Testis (tissue), 3 donors: ENCODE results near the gene GNPDA1. TPM values are rescaled to one million over a fixed set of nuclear protein-coding genes. Genes with fewer than 3 reads are reported as not detected.

Experiments
- DNase-seq: peaks from one replicate; pipeline ENCODE4 v3.0.0-alpha.2; 2019
- H3K27ac ChIP-seq, 2 donors: fragments of 200-600 bp; sonication (generic); one replicate each; pipeline ENCODE4 v1.5.1; 2019
- H3K27me3 ChIP-seq: fragments of 200-600 bp; sonication (generic); one replicate; pipeline ENCODE4 v1.5.1; 2019
- H3K36me3 ChIP-seq: fragments of 200-600 bp; sonication (generic); one replicate; pipeline ENCODE4 v1.5.1; 2017; ENCODE audit warnings: low read depth; ENCODE audit errors: missing control alignments
- H3K4me1 ChIP-seq: fragments of 200-600 bp; sonication (generic); one replicate; pipeline ENCODE4 v1.5.1; 2019
- H3K4me3 ChIP-seq, 2 donors: fragments of 200-600 bp; sonication (generic); one replicate each; pipeline ENCODE4 v1.5.1; 2017 to 2019
- H3K9me3 ChIP-seq: fragments of 200-600 bp; sonication (generic); one replicate; pipeline ENCODE4 v1.5.1; 2017
- POLR2A ChIP-seq: fragments of 450-650 bp; IDR thresholded peaks from one replicate; pipeline ENCODE4 v1.6.1; 2017; ENCODE audit warnings: antibody characterized with exemption, mild to moderate bottlenecking, moderate library complexity
- WGBS, 2 donors: methylation state at CpG; one replicate each; pipeline ENCODE4 v1.1.5; 2018; 5-methylcytosine and 5-hydroxymethylcytosine counted together
- intact Hi-C: fragments of 100-400 bp; cut with DNase I; formaldehyde crosslinking; loops from one replicate; pipeline ENCODE4 v1.15.1; 2023; ENCODE audit warnings: low total_unique reads
- polyA plus RNA-seq: library from polyadenylated mRNA; stranded (reverse); fragments of 350-450 nt; fragmentation: Illumina TruSeq; extraction: RNeasy Lipid Tissue Mini Kit (QIAGEN cat#74804); gene quantifications from one replicate; pipeline ENCODE4 v1.2.3, GENCODE V29; 2014; ENCODE audit warnings: low read depth, low replicate concordance; ENCODE audit not compliant: insufficient read depth
- total RNA-seq, 2 donors: library from RNA; depleted of rRNA; stranded (reverse); fragments of >200 nt; gene quantifications; one replicate each; pipeline ENCODE4 v1.2.3, GENCODE V29; 2016
- TF ChIP-seq, protein P1 (sequence below), 3 experiments: fragments of 450-650 bp in 2 of 3; fragments of 200-600 bp in 1 of 3; sonication (generic) in 1 of 3; IDR thresholded peaks; one replicate each; pipeline ENCODE4 v1.5.1; 2016 to 2019; ENCODE audit warnings: antibody characterized with exemption in 3 of 3, mild to moderate bottlenecking in 2 of 3, moderate library complexity in 1 of 3

GNPDA1 gene
- total and polyA plus RNA-seq, 3 donors from 2014 or later: 32.9 to 53.4 (median 49.4) TPM

DNA sequence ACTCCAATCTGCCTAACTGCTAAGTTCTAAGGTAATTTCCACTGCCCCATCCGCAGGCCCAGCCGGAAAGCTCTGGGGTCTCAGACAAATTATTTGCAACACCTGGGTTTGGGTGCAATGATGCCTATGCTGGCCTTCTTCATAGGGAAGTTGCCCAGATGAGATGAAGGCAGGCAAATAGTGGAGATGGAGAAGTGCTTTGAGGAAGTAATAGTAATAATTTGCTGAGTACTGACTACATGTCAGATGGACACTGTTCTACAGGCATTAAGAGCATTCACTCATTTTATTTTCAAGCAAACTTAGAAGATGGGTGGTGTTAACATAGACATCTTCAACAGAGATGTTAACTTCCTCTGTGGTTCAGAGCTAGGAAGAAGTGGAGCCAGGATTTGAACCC lies 58.6 kb downstream of the GNPDA1 start:
- H3K4me1 ChIP-seq: no peaks in the 10 kb centered on the region
- no peak overlapping the region for H3K27ac ChIP-seq
- WGBS, 2 donors: 93 to 100% methylated on average over 2 of the region's 2 CpGs

DNA sequence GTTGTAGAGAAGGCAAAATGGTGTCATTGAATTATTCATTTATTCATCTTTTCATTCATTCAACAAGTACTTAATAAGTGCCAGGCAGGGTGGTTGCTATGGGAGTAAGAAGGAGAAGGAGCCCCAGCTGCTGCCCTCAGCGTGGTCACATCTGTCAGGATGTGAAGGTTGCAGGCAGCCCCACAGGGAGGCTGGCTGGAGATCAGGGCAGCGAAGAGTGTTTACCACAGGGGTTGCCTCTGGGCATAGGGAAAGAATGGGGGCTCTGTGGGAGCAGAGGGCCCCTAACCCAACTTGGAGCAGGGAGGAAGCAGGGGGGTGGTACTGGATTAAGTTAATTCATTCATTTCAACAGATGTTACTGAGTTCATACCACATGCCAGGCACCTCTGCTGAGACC lies 60.8 kb downstream of the GNPDA1 start:
- Histone ChIP-seq H3K36me3 (no peaks in the 10 kb centered on the region), H3K27me3 (no peaks in the 10 kb centered on the region), H3K4me1 (no peaks in the 10 kb centered on the region), H3K4me3 (no peak overlapping the region), H3K9me3 (no peaks in the 10 kb centered on the region), H3K27ac (no peak overlapping the region)
- DNase-seq: no peak
- 57 to 95% methylated on average over 2 of the region's 2 CpGs for WGBS, 2 donors
- no peak for TF ChIP-seq POLR2A
- TF ChIP-seq, protein P1, sequence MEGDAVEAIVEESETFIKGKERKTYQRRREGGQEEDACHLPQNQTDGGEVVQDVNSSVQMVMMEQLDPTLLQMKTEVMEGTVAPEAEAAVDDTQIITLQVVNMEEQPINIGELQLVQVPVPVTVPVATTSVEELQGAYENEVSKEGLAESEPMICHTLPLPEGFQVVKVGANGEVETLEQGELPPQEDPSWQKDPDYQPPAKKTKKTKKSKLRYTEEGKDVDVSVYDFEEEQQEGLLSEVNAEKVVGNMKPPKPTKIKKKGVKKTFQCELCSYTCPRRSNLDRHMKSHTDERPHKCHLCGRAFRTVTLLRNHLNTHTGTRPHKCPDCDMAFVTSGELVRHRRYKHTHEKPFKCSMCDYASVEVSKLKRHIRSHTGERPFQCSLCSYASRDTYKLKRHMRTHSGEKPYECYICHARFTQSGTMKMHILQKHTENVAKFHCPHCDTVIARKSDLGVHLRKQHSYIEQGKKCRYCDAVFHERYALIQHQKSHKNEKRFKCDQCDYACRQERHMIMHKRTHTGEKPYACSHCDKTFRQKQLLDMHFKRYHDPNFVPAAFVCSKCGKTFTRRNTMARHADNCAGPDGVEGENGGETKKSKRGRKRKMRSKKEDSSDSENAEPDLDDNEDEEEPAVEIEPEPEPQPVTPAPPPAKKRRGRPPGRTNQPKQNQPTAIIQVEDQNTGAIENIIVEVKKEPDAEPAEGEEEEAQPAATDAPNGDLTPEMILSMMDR (IDR thresholded peaks at IDR 0.05): no peak
- intact Hi-C loops: loop anchor here (10.0 kb wide), 1 partner anchor 67 kb away; no protein-coding TSS in a partner anchor

More for the DNA sequence above, 58.6 kb downstream of the GNPDA1 start:
- no peak for DNase-seq
- Histone ChIP-seq H3K4me3 (no peak overlapping the region), H3K9me3 (no peaks in the 10 kb centered on the region), H3K36me3 (no peaks in the 10 kb centered on the region), H3K27me3 (no peaks in the 10 kb centered on the region)
- TF ChIP-seq POLR2A: no peak
- intact Hi-C loops: loop anchor here (10.0 kb wide), 1 partner anchor 69 kb away; no protein-coding TSS in a partner anchor

DNA sequence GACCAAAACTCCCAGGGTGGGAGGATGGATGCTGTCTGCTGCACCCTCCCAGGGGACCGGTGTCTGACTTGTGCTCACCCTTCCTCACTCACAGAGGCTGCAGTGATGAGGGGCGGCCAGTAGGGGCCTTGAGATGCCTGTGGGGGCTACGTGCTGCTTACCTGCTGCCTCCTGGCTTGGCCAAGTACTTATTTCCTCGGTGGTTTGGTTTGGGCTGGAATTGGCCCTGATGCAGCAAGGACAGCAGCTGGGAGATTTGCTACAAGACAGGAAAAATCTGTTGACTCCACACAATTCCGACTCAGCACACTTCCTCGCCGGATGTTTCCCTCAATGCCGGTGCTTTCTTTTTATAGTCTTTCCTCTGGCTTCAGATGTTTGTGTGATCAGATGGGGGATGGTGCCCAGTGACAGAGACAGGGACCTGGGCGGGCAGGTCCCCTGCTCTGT lies 61.5 kb downstream of the GNPDA1 start:
- H3K4me3 ChIP-seq: no peak overlapping the region
- H3K9me3 ChIP-seq: no peaks in the 10 kb centered on the region
- intact Hi-C loops: loop anchor here (10.0 kb wide), 1 partner anchor 67 kb away; no protein-coding TSS in a partner anchor
- no peaks in the 10 kb centered on the region for H3K36me3 ChIP-seq
- no peak for TF ChIP-seq POLR2A
- TF ChIP-seq, protein P1 (IDR thresholded peaks at IDR 0.05): peak in 1 of 3 experiments; percentile 15
- DNase-seq: no peak
- H3K27ac ChIP-seq: no peak overlapping the region
- WGBS, 2 donors: 58 to 68% methylated on average over 9 of the region's 9 CpGs
- no peaks in the 10 kb centered on the region for H3K27me3 ChIP-seq
- H3K4me1 ChIP-seq: no peaks in the 10 kb centered on the region

Other genes with a start within 250 kb of the GNPDA1 start
- gene PCDH1, start 134.6 kb downstream of the GNPDA1 start, total RNA-seq: 10 to 100 TPM in 1 of 2 donors, 1 to 10 TPM in 1; 9.6 to 10.6 TPM
- gene PCDH1, start 134.6 kb downstream of the GNPDA1 start, polyA plus RNA-seq: 5.6 TPM
- 10 to 100 TPM; 69.9 to 75.8 TPM for gene DELE1, start 89.2 kb downstream of the GNPDA1 start, total RNA-seq
- 51.2 TPM for gene DELE1, start 89.2 kb downstream of the GNPDA1 start, polyA plus RNA-seq
- gene PCDH12, start 54.8 kb downstream of the GNPDA1 start, total RNA-seq: 1 to 10 TPM in 1 of 2 donors, under 1 TPM in 1; 0.31 to 2.0 TPM
- gene PCDH12, start 54.8 kb downstream of the GNPDA1 start, polyA plus RNA-seq: 1.6 TPM
- gene RNF14, start 43.9 kb downstream of the GNPDA1 start, total RNA-seq: 100 to 1,000 TPM in 1 of 2 donors, 10 to 100 TPM in 1; 98.8 to 101 TPM
- gene RNF14, start 43.9 kb downstream of the GNPDA1 start, polyA plus RNA-seq: 149 TPM
- 100 to 1,000 TPM; 292 to 319 TPM for gene NDFIP1, start 95.8 kb upstream of the GNPDA1 start, total RNA-seq
- 88.7 TPM for gene NDFIP1, start 95.8 kb upstream of the GNPDA1 start, polyA plus RNA-seq